ENCODE data around the gene CTSC.

Gene CTSC

DNA sequence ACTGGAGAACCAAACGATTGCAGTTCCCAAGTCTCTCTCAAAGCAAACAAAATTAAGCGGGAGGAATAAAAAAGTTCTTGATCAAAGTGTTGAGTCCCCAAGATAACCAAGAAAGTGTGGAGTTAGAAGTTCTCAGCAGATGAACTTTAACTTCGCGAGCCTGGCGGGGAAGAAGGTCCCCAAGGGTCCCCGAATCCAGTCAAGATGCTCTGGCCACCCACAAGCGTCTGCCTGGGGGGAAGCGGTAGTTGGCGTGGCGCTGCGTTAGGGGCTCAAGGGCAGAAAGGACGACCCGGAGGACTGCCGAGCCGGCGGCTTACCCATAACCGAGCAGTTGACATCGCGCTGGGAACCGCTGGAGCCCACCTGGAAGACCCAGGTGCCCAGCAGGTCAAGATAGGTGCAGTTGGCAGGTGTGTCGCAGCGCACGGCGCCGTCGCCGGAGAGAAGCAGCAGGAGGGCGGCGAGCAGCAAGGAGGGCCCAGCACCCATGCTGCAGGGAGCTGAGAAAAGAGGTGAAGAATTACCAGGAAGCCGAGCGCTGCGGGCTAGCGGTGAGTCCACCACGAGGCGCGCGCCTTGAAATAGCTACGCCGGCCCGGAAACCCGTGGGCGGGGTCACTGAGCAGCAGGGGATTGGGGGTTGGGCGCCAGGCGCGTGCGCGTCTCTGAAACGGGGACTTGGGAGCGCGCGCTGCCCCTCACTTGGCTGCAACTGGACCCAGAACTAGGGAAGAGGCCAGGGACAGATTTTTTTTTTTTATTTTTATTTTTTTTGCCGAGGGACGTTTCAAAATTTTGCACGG is at the start of gene CTSC (continued):
- TF ChIP-seq ZNF202 (tag by site-specific recombination; IDR thresholded peaks at IDR 0.05; ENCODE audit: borderline replicate concordance) (no peak), ZNF623 (tag by site-specific recombination; IDR thresholded peaks at IDR 0.05) (no peak), FEZF1 (tag by site-specific recombination; IDR thresholded peaks at IDR 0.05) (no peak), KLF10 (tag by site-specific recombination; IDR thresholded peaks at IDR 0.05) (peak; percentile 64; the same call in 1 of the 2 replicates), ZNF112 (tag by site-specific recombination; IDR thresholded peaks at IDR 0.05) (no peak), ZNF548 (tag by site-specific recombination; IDR thresholded peaks at IDR 0.05) (no peak), ZNF121 (tag by site-specific recombination; IDR thresholded peaks at IDR 0.05) (no peak), ZNF600 (tag by site-specific recombination; IDR thresholded peaks at IDR 0.05) (peak; percentile 75), RBAK (tag by site-specific recombination; IDR thresholded peaks at IDR 0.05) (no peak), ZNF514 (tag by site-specific recombination; IDR thresholded peaks at IDR 0.05) (no peak), ZNF529 (tag by site-specific recombination; IDR thresholded peaks at IDR 0.05; ENCODE audit: insufficient replicate concordance) (no peak), ZEB2 (tag by site-specific recombination; IDR thresholded peaks at IDR 0.05) (peak; percentile 86), ZNF701 (tag by site-specific recombination; IDR thresholded peaks at IDR 0.05) (no peak), ZNF670 (tag by site-specific recombination; IDR thresholded peaks at IDR 0.05; ENCODE audit: low read depth) (no peak), ZNF621 (tag by site-specific recombination; IDR thresholded peaks at IDR 0.05) (no peak), ZBTB48 (tag by site-specific recombination; IDR thresholded peaks at IDR 0.05) (peak; percentile 27; the same call in 1 of the 2 replicates), ZNF416 (tag by site-specific recombination; IDR thresholded peaks at IDR 0.05) (no peak), ZNF211 (tag by site-specific recombination; IDR thresholded peaks at IDR 0.05; ENCODE audit: low read depth) (no peak), ZNF302 (tag by site-specific recombination; IDR thresholded peaks at IDR 0.05; ENCODE audit: low read depth) (no peak), SP7 (tag by site-specific recombination; IDR thresholded peaks at IDR 0.05) (peak; percentile 49), ZNF24 (tag by site-specific recombination; IDR thresholded peaks at IDR 0.05) (no peak; the same call in 1 of the 2 replicates), ZFHX2 (tag by site-specific recombination; conservative IDR thresholded peaks at IDR 0.05) (peak; percentile 68), ZNF555 (tag by site-specific recombination; conservative IDR thresholded peaks at IDR 0.05) (no peak)
- TF ChIP-seq, protein P1, sequence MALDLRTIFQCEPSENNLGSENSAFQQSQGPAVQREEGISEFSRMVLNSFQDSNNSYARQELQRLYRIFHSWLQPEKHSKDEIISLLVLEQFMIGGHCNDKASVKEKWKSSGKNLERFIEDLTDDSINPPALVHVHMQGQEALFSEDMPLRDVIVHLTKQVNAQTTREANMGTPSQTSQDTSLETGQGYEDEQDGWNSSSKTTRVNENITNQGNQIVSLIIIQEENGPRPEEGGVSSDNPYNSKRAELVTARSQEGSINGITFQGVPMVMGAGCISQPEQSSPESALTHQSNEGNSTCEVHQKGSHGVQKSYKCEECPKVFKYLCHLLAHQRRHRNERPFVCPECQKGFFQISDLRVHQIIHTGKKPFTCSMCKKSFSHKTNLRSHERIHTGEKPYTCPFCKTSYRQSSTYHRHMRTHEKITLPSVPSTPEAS (tag by site-specific recombination; IDR thresholded peaks at IDR 0.05): no peak
- TF ChIP-seq, protein P2, sequence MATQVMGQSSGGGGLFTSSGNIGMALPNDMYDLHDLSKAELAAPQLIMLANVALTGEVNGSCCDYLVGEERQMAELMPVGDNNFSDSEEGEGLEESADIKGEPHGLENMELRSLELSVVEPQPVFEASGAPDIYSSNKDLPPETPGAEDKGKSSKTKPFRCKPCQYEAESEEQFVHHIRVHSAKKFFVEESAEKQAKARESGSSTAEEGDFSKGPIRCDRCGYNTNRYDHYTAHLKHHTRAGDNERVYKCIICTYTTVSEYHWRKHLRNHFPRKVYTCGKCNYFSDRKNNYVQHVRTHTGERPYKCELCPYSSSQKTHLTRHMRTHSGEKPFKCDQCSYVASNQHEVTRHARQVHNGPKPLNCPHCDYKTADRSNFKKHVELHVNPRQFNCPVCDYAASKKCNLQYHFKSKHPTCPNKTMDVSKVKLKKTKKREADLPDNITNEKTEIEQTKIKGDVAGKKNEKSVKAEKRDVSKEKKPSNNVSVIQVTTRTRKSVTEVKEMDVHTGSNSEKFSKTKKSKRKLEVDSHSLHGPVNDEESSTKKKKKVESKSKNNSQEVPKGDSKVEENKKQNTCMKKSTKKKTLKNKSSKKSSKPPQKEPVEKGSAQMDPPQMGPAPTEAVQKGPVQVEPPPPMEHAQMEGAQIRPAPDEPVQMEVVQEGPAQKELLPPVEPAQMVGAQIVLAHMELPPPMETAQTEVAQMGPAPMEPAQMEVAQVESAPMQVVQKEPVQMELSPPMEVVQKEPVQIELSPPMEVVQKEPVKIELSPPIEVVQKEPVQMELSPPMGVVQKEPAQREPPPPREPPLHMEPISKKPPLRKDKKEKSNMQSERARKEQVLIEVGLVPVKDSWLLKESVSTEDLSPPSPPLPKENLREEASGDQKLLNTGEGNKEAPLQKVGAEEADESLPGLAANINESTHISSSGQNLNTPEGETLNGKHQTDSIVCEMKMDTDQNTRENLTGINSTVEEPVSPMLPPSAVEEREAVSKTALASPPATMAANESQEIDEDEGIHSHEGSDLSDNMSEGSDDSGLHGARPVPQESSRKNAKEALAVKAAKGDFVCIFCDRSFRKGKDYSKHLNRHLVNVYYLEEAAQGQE (tag by site-specific recombination; IDR thresholded peaks at IDR 0.05): no peak
- TF ChIP-seq, protein P3, sequence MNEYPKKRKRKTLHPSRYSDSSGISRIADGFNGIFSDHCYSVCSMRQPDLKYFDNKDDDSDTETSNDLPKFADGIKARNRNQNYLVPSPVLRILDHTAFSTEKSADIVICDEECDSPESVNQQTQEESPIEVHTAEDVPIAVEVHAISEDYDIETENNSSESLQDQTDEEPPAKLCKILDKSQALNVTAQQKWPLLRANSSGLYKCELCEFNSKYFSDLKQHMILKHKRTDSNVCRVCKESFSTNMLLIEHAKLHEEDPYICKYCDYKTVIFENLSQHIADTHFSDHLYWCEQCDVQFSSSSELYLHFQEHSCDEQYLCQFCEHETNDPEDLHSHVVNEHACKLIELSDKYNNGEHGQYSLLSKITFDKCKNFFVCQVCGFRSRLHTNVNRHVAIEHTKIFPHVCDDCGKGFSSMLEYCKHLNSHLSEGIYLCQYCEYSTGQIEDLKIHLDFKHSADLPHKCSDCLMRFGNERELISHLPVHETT (tag by site-specific recombination; IDR thresholded peaks at IDR 0.05): no peak
- TF ChIP-seq, protein P4, sequence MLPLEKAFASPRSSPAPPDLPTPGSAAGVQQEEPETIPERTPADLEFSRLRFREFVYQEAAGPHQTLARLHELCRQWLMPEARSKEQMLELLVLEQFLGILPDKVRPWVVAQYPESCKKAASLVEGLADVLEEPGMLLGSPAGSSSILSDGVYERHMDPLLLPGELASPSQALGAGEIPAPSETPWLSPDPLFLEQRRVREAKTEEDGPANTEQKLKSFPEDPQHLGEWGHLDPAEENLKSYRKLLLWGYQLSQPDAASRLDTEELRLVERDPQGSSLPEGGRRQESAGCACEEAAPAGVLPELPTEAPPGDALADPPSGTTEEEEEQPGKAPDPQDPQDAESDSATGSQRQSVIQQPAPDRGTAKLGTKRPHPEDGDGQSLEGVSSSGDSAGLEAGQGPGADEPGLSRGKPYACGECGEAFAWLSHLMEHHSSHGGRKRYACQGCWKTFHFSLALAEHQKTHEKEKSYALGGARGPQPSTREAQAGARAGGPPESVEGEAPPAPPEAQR (tag by site-specific recombination; IDR thresholded peaks at IDR 0.05): no peak
- TF ChIP-seq, protein P5, sequence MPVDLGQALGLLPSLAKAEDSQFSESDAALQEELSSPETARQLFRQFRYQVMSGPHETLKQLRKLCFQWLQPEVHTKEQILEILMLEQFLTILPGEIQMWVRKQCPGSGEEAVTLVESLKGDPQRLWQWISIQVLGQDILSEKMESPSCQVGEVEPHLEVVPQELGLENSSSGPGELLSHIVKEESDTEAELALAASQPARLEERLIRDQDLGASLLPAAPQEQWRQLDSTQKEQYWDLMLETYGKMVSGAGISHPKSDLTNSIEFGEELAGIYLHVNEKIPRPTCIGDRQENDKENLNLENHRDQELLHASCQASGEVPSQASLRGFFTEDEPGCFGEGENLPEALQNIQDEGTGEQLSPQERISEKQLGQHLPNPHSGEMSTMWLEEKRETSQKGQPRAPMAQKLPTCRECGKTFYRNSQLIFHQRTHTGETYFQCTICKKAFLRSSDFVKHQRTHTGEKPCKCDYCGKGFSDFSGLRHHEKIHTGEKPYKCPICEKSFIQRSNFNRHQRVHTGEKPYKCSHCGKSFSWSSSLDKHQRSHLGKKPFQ (tag by site-specific recombination; IDR thresholded peaks at IDR 0.05): no peak
